Coronary artery (tissue), 2 donors: ENCODE measurements around the gene PDPK1.
"Not testable (repeated sequence)": the region's sequence is repeated elsewhere in the genome, so short reads cannot be mapped to it uniquely, and the experiment has no call there.

Source experiments
- DNase-seq: peaks from one replicate; pipeline ENCODE4 v3.0.0-alpha.2; 2017; ENCODE audit warnings: low spot score
- H3K27ac ChIP-seq, 2 donors: fragments of 200-600 bp; sonication (generic); one replicate each; pipeline ENCODE4 v1.5.1; 2016 to 2019
- H3K4me3 ChIP-seq: fragments of 200-600 bp; sonication (generic); 2 replicates; pipeline ENCODE4 v1.5.1; 2016; ENCODE audit warnings: mild to moderate bottlenecking, moderate library complexity
- CTCF ChIP-seq: fragments of 200-600 bp; sonication (generic); IDR thresholded peaks from one replicate; pipeline ENCODE4 v1.5.1; 2019; ENCODE audit warnings: antibody characterized with exemption

The PDPK1 gene

GRCh38 chr16:2554709-2555425 is 17.0 kb downstream of the PDPK1 start:
- DNase-seq, H3K27ac ChIP-seq, H3K4me3 ChIP-seq: not testable (repeated sequence)

- not testable (repeated sequence) for H3K4me3 ChIP-seq, H3K27ac ChIP-seq, DNase-seq
These were observed 19.3 kb downstream of the PDPK1 start for GRCh38 chr16:2557150-2557549.

GRCh38 chr16:2560131-2560797 is 22.4 kb downstream of the PDPK1 start:
- DNase-seq, H3K4me3 ChIP-seq, H3K27ac ChIP-seq: not testable (repeated sequence)

GRCh38 chr16:2560798-2561133 is 22.9 kb downstream of the PDPK1 start:
- H3K4me3 ChIP-seq, H3K27ac ChIP-seq, DNase-seq: not testable (repeated sequence)
- peak; percentile 12 for TF ChIP-seq CTCF

GRCh38 chr16:2567506-2567905 is 29.7 kb downstream of the PDPK1 start:
- not testable (repeated sequence) for H3K4me3 ChIP-seq, H3K27ac ChIP-seq, DNase-seq

GRCh38 chr16:2568573-2568972 is 30.8 kb downstream of the PDPK1 start:
- not testable (repeated sequence) for DNase-seq, H3K4me3 ChIP-seq, H3K27ac ChIP-seq

- not testable (repeated sequence) for DNase-seq, H3K4me3 ChIP-seq, H3K27ac ChIP-seq
These were observed 34.9 kb downstream of the PDPK1 start for GRCh38 chr16:2572704-2573103.

GRCh38 chr16:2575839-2576238 is 38.0 kb downstream of the PDPK1 start:
- H3K4me3 ChIP-seq, H3K27ac ChIP-seq, DNase-seq: not testable (repeated sequence)

- not testable (repeated sequence) for H3K27ac ChIP-seq, DNase-seq, H3K4me3 ChIP-seq
These were observed 39.2 kb downstream of the PDPK1 start for GRCh38 chr16:2577044-2577443.

- H3K27ac ChIP-seq, DNase-seq, H3K4me3 ChIP-seq: not testable (repeated sequence)
These were observed 41.1 kb downstream of the PDPK1 start for GRCh38 chr16:2578905-2579304.

- H3K27ac ChIP-seq, DNase-seq, H3K4me3 ChIP-seq: not testable (repeated sequence)
These were observed 42.3 kb downstream of the PDPK1 start for GRCh38 chr16:2580143-2580542.

GRCh38 chr16:2580818-2581217 is 43.0 kb downstream of the PDPK1 start:
- H3K27ac ChIP-seq, DNase-seq, H3K4me3 ChIP-seq: not testable (repeated sequence)

GRCh38 chr16:2584729-2585650 is 47.2 kb downstream of the PDPK1 start:
- peak; percentile 60 for DNase-seq
- H3K27ac ChIP-seq, result no peak overlapping the region
- TF ChIP-seq CTCF, result no peak
- H3K4me3 ChIP-seq, result no peak overlapping the region
